Muscle layer of duodenum (tissue), 2 donors: ENCODE results near the gene ATG7.

Source experiments
- H3K27ac ChIP-seq: one replicate; pipeline ENCODE4 v1.7.0; 2013; ENCODE audit warnings: mild to moderate bottlenecking, low read length
- H3K27me3 ChIP-seq: one replicate; pipeline ENCODE4 v1.7.0; 2013; ENCODE audit warnings: low read depth, mild to moderate bottlenecking, control low read depth, low read length
- H3K36me3 ChIP-seq, 2 donors: one replicate each; pipeline ENCODE4 v1.7.0; 2013; ENCODE audit warnings: low read length in 2 of 2, control low read depth in 1 of 2, mild to moderate bottlenecking in 1 of 2; ENCODE audit not compliant: insufficient read depth in 2 of 2, control insufficient read depth in 1 of 2
- H3K4me1 ChIP-seq, 2 donors: one replicate each; pipeline ENCODE4 v1.7.0; 2013; ENCODE audit warnings: low read length in 2 of 2, mild to moderate bottlenecking in 2 of 2, control low read depth in 1 of 2, moderate library complexity in 1 of 2; ENCODE audit not compliant: insufficient read depth in 2 of 2, control insufficient read depth in 1 of 2
- H3K4me3 ChIP-seq, 2 donors: one replicate each; pipeline ENCODE4 v1.7.0; 2013; ENCODE audit warnings: low read length in 2 of 2, low read depth in 1 of 2, mild to moderate bottlenecking in 1 of 2
- H3K9me3 ChIP-seq, 2 donors: one replicate each; pipeline ENCODE4 v1.7.0; 2013; ENCODE audit warnings: low read length in 2 of 2, control low read depth in 1 of 2, mild to moderate bottlenecking in 1 of 2; ENCODE audit not compliant: control insufficient read depth in 1 of 2
- donor health status: healthy.

The ATG7 gene

GRCh38 chr3:11364181-11364580 lies 92.0 kb downstream of the ATG7 start:
- H3K27ac ChIP-seq, result no peak overlapping the region
- H3K4me1 ChIP-seq, result peaks cover 5 to 18% of the 10 kb centered on the region in 2 donors
- no peaks in the 10 kb centered on the region for H3K27me3 ChIP-seq
- no peaks in the 10 kb centered on the region for H3K9me3 ChIP-seq
- peaks cover 50 to 54% of the 10 kb centered on the region in 2 donors for H3K36me3 ChIP-seq
- no peak overlapping the region for H3K4me3 ChIP-seq

GRCh38 chr3:11367143-11367693 lies 95.0 kb downstream of the ATG7 start:
- Histone ChIP-seq H3K4me1 (peaks cover 5 to 21% of the 10 kb centered on the region in 2 donors), H3K36me3 (peaks cover 26 to 33% of the 10 kb centered on the region in 2 donors)

GRCh38 chr3:11370191-11370590 lies 98.0 kb downstream of the ATG7 start:
- H3K4me3 ChIP-seq, result no peak overlapping the region
- H3K27me3 ChIP-seq, result no peaks in the 10 kb centered on the region
- no peaks in the 10 kb centered on the region for H3K9me3 ChIP-seq
- peaks cover 5 to 21% of the 10 kb centered on the region in 2 donors for H3K4me1 ChIP-seq
- peaks cover 7 to 10% of the 10 kb centered on the region in 2 donors for H3K36me3 ChIP-seq
- no peak overlapping the region for H3K27ac ChIP-seq

More at GRCh38 chr3:11367143-11367693, 95.0 kb downstream of the ATG7 start:
- Histone ChIP-seq H3K4me3 (no peak overlapping the region), H3K27me3 (no peaks in the 10 kb centered on the region), H3K27ac (peak overlapping the region; percentile 74), H3K9me3 (no peaks in the 10 kb centered on the region)

- Histone ChIP-seq H3K27me3 (no peaks in the 10 kb centered on the region), H3K36me3 (peaks cover 5 to 10% of the 10 kb centered on the region in 2 donors), H3K4me3 (no peak overlapping the region), H3K4me1 (peaks cover 5 to 21% of the 10 kb centered on the region in 2 donors), H3K27ac (no peak overlapping the region), H3K9me3 (no peaks in the 10 kb centered on the region)
These were observed 98.8 kb downstream of the ATG7 start for GRCh38 chr3:11370966-11371365.

GRCh38 chr3:11371747-11372146 lies 99.5 kb downstream of the ATG7 start:
- no peaks in the 10 kb centered on the region for H3K27me3 ChIP-seq
- H3K9me3 ChIP-seq, result no peaks in the 10 kb centered on the region
- peaks cover 5 to 10% of the 10 kb centered on the region in 2 donors for H3K36me3 ChIP-seq
- peaks cover 5 to 15% of the 10 kb centered on the region in 2 donors for H3K4me1 ChIP-seq
- H3K27ac ChIP-seq, result no peak overlapping the region
- H3K4me3 ChIP-seq, result no peak overlapping the region

GRCh38 chr3:11373235-11373634 lies 101.0 kb downstream of the ATG7 start:
- Histone ChIP-seq H3K4me3 (no peak overlapping the region), H3K4me1 (peaks cover 0 to 4% of the 10 kb centered on the region in 2 donors), H3K9me3 (no peaks in the 10 kb centered on the region), H3K36me3 (peaks cover 5 to 10% of the 10 kb centered on the region in 2 donors), H3K27ac (no peak overlapping the region), H3K27me3 (no peaks in the 10 kb centered on the region)

- Histone ChIP-seq H3K9me3 (no peaks in the 10 kb centered on the region), H3K27ac (no peak overlapping the region), H3K36me3 (peaks cover 5 to 10% of the 10 kb centered on the region in 2 donors), H3K4me3 (no peak overlapping the region), H3K27me3 (no peaks in the 10 kb centered on the region), H3K4me1 (peaks cover 0 to 4% of the 10 kb centered on the region in 2 donors)
These were observed 101.5 kb downstream of the ATG7 start for GRCh38 chr3:11373654-11374053.

GRCh38 chr3:11375333-11376088 lies 103.3 kb downstream of the ATG7 start:
- H3K36me3 ChIP-seq, result peaks cover 5 to 10% of the 10 kb centered on the region in 2 donors
- H3K27me3 ChIP-seq, result no peaks in the 10 kb centered on the region
- no peak overlapping the region for H3K27ac ChIP-seq
- peaks cover 0 to 4% of the 10 kb centered on the region in 2 donors for H3K4me1 ChIP-seq
- no peak overlapping the region for H3K4me3 ChIP-seq
- no peaks in the 10 kb centered on the region for H3K9me3 ChIP-seq

- Histone ChIP-seq H3K4me1 (peaks cover 0 to 4% of the 10 kb centered on the region in 2 donors), H3K27me3 (no peaks in the 10 kb centered on the region), H3K27ac (no peak overlapping the region), H3K4me3 (no peak overlapping the region), H3K36me3 (peaks cover 5 to 10% of the 10 kb centered on the region in 2 donors), H3K9me3 (no peaks in the 10 kb centered on the region)
These were observed 105.5 kb downstream of the ATG7 start for GRCh38 chr3:11377719-11378118.

GRCh38 chr3:11379238-11379823 lies 107.1 kb downstream of the ATG7 start:
- Histone ChIP-seq H3K4me3 (no peak overlapping the region), H3K4me1 (peaks cover 0 to 4% of the 10 kb centered on the region in 2 donors), H3K27me3 (no peaks in the 10 kb centered on the region), H3K27ac (peak overlapping the region; percentile 39), H3K9me3 (no peaks in the 10 kb centered on the region), H3K36me3 (peaks cover 0 to 4% of the 10 kb centered on the region in 2 donors)

- Histone ChIP-seq H3K4me1 (peaks cover 0 to 4% of the 10 kb centered on the region in 2 donors), H3K9me3 (no peaks in the 10 kb centered on the region), H3K36me3 (peaks cover 0 to 4% of the 10 kb centered on the region in 2 donors), H3K27ac (peak overlapping the region; percentile 39), H3K4me3 (no peak overlapping the region), H3K27me3 (no peaks in the 10 kb centered on the region)
These were observed 107.9 kb downstream of the ATG7 start for GRCh38 chr3:11379824-11380701.
